Activated T-cell treated with anti-CD3 and anti-CD28 coated beads, Interleukin-2, amount 50 U/mL, for 4 hours (primary cell): ENCODE results near the gene BMP2. TPM values are rescaled to one million over a fixed set of nuclear protein-coding genes. Genes with fewer than 3 reads are reported as not detected.

Experiments used
- ATAC-seq, 2 donors: fragments of 200-7000 bp; cut with Tn5 transposase; one replicate each; pipeline ENCODE4 v1.10.0; 2021
- DNase-seq: peaks from one replicate; pipeline ENCODE4 v3.0.0-alpha.2; 2020
- H3K27me3 Mint-ChIP-seq: one replicate; pipeline ENCODE4 v1.8.0; 2021; ENCODE audit warnings: low read depth, mixed read lengths
- H3K36me3 Mint-ChIP-seq: one replicate; pipeline ENCODE4 v1.8.0; 2022; ENCODE audit warnings: mixed read lengths; ENCODE audit not compliant: insufficient read depth
- H3K4me1 Mint-ChIP-seq: one replicate; pipeline ENCODE4 v1.8.0; 2021; ENCODE audit warnings: low read depth, mixed read lengths
- H3K4me3 Mint-ChIP-seq: one replicate; pipeline ENCODE4 v1.8.0; 2021; ENCODE audit warnings: mild to moderate bottlenecking, moderate library complexity, mixed read lengths
- H3K9me3 Mint-ChIP-seq: one replicate; pipeline ENCODE4 v1.8.0; 2021; ENCODE audit warnings: mixed read lengths
- total RNA-seq, 3 donors: library from RNA; stranded (reverse); gene quantifications; one replicate each; pipeline ENCODE4 v1.2.1, GENCODE V29; 2021

Gene BMP2
- total RNA-seq, 3 donors from 2014 or later, result not detected

- no peaks in the 10 kb centered on the region for H3K4me1 Mint-ChIP-seq
- ATAC-seq (no peak), DNase-seq (no peak)
- no peaks in the 10 kb centered on the region for H3K36me3 Mint-ChIP-seq
- no peak overlapping the region for H3K4me3 Mint-ChIP-seq
- H3K9me3 Mint-ChIP-seq, result no peaks in the 10 kb centered on the region
- H3K27me3 Mint-ChIP-seq, result no peaks in the 10 kb centered on the region
These were observed 17.3 kb downstream of the BMP2 start for GRCh38 chr20:6784767-6785166.

DNA sequence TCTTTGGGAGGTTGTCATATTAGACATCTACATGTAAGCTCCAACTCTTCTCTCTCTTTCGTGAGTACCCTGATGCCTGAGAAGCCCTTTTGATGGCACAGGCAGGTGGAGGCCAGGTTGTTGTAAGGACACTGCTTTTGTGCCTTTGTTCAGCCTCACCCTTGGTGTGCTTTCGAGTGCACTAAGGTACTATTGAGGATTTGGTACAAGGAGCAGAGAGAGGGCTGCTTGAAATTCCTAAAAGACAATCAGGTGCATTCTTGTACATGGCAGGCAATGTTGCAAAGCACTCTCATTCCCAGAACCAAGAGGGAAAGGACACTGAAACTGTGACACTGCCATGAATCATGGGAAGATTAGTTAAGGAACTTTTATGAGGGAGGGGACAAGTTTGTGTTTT lies 19.1 kb downstream of the BMP2 start:
- ATAC-seq, result no peak

GRCh38 chr20:6792789-6793188 lies 25.3 kb downstream of the BMP2 start:
- DNase-seq (no peak), ATAC-seq (no peak)
- H3K27me3 Mint-ChIP-seq, result no peaks in the 10 kb centered on the region
- no peaks in the 10 kb centered on the region for H3K4me1 Mint-ChIP-seq
- no peak overlapping the region for H3K4me3 Mint-ChIP-seq
- H3K36me3 Mint-ChIP-seq, result no peaks in the 10 kb centered on the region
- no peaks in the 10 kb centered on the region for H3K9me3 Mint-ChIP-seq

More for the DNA sequence above, 19.1 kb downstream of the BMP2 start:
- Mint-ChIP-seq H3K9me3 (no peaks in the 10 kb centered on the region), H3K4me3 (no peak overlapping the region), H3K4me1 (no peaks in the 10 kb centered on the region), H3K36me3 (no peaks in the 10 kb centered on the region), H3K27me3 (no peaks in the 10 kb centered on the region)
- DNase-seq, result no peak

DNA sequence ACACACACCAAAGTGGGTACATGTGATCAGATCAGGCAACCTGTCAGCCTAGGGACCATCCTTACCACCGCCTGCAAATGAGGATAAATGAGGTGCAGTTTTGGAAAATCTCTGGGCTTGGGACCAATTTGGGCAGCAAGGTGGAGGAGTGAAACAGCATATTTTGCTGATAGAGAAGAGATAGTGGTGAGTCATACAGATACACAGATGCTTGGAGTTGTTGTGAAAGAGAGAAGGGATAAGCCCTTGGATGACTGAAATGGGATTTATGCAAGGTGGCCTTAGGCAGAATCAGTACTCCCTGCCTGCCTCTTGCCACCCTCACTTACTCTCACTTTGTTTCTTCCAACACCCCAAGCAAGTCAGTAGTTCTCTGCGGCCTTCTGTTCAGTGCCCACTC lies 34.7 kb downstream of the BMP2 start:
- H3K4me3 Mint-ChIP-seq, result no peak overlapping the region
- DNase-seq, result no peak
- no peaks in the 10 kb centered on the region for H3K27me3 Mint-ChIP-seq
- H3K36me3 Mint-ChIP-seq, result no peaks in the 10 kb centered on the region
- ATAC-seq, result no peak
- peaks cover 8% of the 10 kb centered on the region for H3K9me3 Mint-ChIP-seq
- H3K4me1 Mint-ChIP-seq, result no peaks in the 10 kb centered on the region

DNA sequence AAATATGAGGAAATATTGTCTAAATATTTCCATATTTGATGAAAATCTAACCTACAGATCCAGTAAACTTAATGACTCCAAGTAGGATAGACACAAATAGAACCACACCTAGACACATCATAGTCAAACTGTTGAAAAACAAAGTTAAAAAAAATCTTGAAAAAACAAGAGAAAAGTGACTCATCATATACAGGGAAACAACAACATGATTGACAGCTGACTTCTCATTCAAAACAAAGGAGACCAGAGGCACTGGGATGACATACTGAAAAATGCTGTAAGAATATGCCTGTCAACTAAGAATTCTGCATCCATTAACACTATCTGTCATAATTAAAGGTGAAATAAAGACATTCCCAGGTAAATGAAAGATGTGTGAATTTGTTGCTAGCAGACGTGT lies 38.8 kb downstream of the BMP2 start:
- ATAC-seq, result no peak
- no peaks in the 10 kb centered on the region for H3K4me1 Mint-ChIP-seq
- peaks cover 8% of the 10 kb centered on the region for H3K9me3 Mint-ChIP-seq
- H3K36me3 Mint-ChIP-seq, result no peaks in the 10 kb centered on the region
- DNase-seq, result no peak
- H3K4me3 Mint-ChIP-seq, result no peak overlapping the region
- no peaks in the 10 kb centered on the region for H3K27me3 Mint-ChIP-seq

DNA sequence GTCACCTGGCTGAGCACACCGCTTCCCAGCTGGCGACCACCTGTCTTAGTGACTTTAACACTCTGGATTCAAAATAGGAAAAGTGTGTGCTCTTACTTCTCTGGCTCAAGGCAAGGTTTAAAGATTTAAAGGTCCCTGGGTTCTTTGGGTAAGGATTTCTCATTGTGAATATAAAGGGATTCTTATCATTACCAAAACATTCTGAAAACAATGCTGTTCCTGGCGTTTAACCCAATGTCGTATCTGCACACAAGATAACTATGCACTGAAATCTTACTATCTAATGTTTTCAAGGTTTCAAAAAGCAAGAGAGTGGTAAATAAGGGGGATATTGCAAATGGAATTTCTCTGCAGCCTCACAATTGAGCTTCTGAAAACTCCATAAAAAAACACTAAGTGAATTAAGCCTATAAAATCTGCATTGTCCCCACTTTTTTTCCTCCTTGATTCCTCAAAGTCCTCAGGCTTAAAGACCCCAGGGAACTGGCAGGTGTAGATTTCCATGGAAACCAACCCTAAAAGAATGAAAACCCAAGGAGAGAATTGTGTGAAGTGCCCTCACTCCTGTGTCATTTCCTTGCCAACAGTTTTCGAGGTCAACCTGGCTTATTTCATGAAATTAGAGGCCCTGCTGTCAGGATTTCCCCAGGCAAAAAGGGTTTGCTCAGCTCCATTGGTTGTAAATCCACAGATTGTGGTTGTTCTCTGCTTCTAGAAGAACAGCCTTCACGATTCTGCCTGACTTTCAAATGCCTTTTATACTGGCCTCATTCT lies 44.0 kb downstream of the BMP2 start:
- no peaks in the 10 kb centered on the region for H3K36me3 Mint-ChIP-seq
- no peak overlapping the region for H3K4me3 Mint-ChIP-seq
- no peaks in the 10 kb centered on the region for H3K27me3 Mint-ChIP-seq

DNA sequence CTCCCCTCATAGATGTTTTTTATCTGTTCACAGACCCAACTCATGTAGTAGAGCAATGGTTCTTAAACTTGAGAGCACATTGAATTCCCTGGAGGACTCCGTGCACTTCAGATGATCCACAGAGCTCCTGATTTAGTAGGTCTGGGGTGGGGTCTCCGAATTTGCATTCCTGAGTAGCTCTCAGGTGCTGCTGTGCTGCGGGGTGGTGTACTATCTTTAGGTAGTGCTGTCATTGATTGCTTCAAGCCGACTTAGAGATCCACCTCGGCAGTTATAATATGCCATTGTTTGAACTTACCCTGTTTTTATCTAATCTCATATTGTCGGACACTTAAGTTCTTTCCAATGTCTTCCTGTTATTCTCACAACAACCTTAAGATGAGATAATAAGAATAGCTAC lies 45.0 kb downstream of the BMP2 start:
- Mint-ChIP-seq H3K36me3 (no peaks in the 10 kb centered on the region), H3K9me3 (no peaks in the 10 kb centered on the region), H3K27me3 (no peaks in the 10 kb centered on the region), H3K4me1 (no peaks in the 10 kb centered on the region), H3K4me3 (no peak overlapping the region)
- ATAC-seq (no peak), DNase-seq (no peak)

More for the DNA sequence above, 44.0 kb downstream of the BMP2 start:
- Mint-ChIP-seq H3K4me1 (no peaks in the 10 kb centered on the region), H3K9me3 (no peaks in the 10 kb centered on the region)
- ATAC-seq (no peak), DNase-seq (no peak)

DNA sequence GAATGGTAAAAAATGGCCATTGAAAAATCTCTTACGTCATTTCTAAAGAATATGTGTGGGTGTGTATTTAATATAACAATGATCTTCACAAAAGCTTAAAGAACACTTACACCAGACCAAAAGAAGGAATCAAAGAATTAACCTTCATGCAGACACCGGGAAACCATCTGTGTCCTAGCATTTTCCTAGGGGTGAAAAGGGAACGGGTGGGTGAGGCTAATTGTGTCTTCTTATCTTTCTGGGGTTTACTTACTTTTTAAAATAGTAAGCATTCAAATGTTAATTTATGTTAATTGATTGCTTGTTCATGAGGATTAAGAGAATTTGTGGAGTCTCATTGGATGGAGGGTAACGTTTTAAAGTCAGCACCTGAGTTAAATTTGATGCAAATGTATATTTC lies 47.5 kb downstream of the BMP2 start:
- no peak overlapping the region for H3K4me3 Mint-ChIP-seq
- H3K9me3 Mint-ChIP-seq, result no peaks in the 10 kb centered on the region
- no peaks in the 10 kb centered on the region for H3K4me1 Mint-ChIP-seq
- ATAC-seq (no peak), DNase-seq (no peak)
- H3K27me3 Mint-ChIP-seq, result no peaks in the 10 kb centered on the region
- no peaks in the 10 kb centered on the region for H3K36me3 Mint-ChIP-seq

DNA sequence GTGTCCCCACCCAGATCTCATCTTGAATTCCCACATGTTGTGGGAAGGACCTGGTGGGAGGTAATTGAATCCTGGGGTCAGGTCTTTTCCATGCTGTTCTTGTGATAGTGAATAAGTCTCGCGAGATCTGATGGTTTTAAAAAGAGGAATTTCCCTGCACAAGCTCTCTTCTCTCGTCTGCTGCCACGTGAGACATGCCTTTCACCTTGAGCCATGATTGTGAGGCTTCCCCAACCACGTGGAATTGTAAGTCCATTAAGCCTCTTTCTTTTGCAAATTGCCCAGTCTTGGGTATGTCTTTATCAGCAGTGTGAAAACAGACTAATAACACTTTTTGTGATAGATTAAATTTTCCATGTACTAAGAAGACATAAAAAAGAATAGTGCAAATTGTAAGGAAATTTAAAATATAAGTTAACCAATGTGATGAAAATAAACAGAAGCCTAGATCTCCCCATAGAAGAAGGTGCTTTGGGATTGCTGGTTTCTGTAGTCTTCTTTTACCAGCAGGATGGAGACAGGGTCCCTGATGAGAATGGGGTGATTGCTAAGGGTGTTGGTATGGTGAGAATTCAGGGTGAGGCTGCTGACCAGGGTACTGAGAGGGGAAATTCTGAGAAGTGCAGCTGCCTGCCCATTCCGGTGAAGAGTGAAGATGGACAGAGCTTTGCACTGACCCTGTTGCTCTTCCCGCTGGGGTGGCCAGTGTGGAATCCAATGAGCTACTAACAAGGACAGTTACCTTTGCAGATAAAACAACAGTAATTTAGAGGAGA lies 50.7 kb downstream of the BMP2 start:
- H3K27me3 Mint-ChIP-seq, result no peaks in the 10 kb centered on the region
- no peaks in the 10 kb centered on the region for H3K9me3 Mint-ChIP-seq
- ATAC-seq (no peak), DNase-seq (no peak)
- no peak overlapping the region for H3K4me3 Mint-ChIP-seq
- H3K36me3 Mint-ChIP-seq, result no peaks in the 10 kb centered on the region
- H3K4me1 Mint-ChIP-seq, result no peaks in the 10 kb centered on the region

GRCh38 chr20:6819599-6819998 lies 52.1 kb downstream of the BMP2 start:
- Mint-ChIP-seq H3K4me1 (no peaks in the 10 kb centered on the region), H3K4me3 (no peak overlapping the region), H3K9me3 (no peaks in the 10 kb centered on the region), H3K36me3 (no peaks in the 10 kb centered on the region), H3K27me3 (no peaks in the 10 kb centered on the region)
- ATAC-seq (no peak), DNase-seq (no peak)

- H3K27me3 Mint-ChIP-seq, result no peaks in the 10 kb centered on the region
- H3K4me3 Mint-ChIP-seq, result no peak overlapping the region
- no peaks in the 10 kb centered on the region for H3K4me1 Mint-ChIP-seq
- H3K9me3 Mint-ChIP-seq, result no peaks in the 10 kb centered on the region
- ATAC-seq (no peak), DNase-seq (no peak)
- H3K36me3 Mint-ChIP-seq, result no peaks in the 10 kb centered on the region
These were observed 56.9 kb downstream of the BMP2 start for GRCh38 chr20:6824401-6824800.

GRCh38 chr20:6827472-6827871 lies 60.0 kb downstream of the BMP2 start:
- no peaks in the 10 kb centered on the region for H3K4me1 Mint-ChIP-seq

DNA sequence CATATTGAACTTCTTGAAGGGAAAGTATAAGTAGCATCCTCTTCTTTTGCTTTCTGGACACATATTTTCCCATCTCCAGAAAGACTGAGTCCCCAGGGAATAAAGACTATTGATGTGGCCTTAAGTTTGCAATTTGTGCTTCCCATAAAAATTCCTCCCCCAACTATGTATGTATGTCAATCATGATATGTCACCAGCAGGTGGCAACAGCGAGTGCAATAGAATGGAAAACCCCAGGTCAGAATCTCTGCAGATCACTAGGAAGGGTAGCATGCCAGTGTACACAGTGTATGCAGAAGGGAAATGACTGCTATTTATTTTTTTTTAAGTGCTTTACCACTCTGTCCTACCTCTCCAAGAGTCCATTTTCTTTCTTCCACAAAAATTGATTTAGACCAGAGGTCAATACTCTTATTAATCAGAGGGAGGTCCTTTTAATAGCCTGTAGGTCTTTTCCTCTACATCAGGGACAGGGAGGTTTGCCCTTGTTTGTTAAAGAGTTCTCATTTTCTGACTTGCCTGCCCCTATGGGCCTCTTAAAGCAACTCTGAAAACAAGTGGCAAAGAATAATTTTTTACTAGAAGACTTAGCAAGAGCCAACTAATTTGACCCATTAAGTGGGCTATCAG lies 61.4 kb downstream of the BMP2 start:
- no peaks in the 10 kb centered on the region for H3K27me3 Mint-ChIP-seq
- H3K36me3 Mint-ChIP-seq, result no peaks in the 10 kb centered on the region
- H3K4me1 Mint-ChIP-seq, result no peaks in the 10 kb centered on the region
- no peak overlapping the region for H3K4me3 Mint-ChIP-seq
- H3K9me3 Mint-ChIP-seq, result no peaks in the 10 kb centered on the region
- ATAC-seq (no peak), DNase-seq (no peak)

More at GRCh38 chr20:6827472-6827871, 60.0 kb downstream of the BMP2 start:
- DNase-seq, result no peak
- ATAC-seq, result no peak
- no peak overlapping the region for H3K4me3 Mint-ChIP-seq
- H3K27me3 Mint-ChIP-seq, result no peaks in the 10 kb centered on the region
- H3K36me3 Mint-ChIP-seq, result no peaks in the 10 kb centered on the region
- no peaks in the 10 kb centered on the region for H3K9me3 Mint-ChIP-seq

DNA sequence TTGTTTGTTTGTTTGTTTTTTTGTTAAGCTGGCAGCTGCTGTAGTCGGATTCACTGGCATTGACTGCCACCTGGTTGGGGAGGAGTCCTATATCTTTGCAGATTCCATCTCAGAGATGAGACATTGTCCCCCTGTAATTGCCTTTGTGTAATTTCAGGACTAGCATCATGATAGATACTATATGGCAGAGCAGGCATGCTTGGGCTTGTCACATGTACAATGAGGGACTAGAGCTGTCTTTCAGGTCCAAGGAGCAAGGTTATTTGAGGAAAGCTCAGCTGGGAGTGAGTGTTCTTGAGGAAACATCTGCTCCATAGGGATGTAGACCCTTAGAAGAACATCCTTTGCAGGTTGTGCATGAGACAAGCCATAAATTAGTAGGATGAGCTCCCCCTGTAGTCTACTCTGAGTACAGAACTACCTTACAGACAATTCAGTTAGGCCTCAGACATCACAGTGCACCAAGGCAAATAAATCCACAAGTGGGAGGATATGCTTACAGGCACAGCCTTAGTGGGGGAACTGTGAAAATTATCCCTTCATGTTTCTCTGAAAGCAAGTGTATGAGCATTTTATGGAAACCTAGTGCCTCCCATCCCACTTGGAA lies 62.1 kb downstream of the BMP2 start:
- DNase-seq, result no peak
- ATAC-seq, result no peak
- Mint-ChIP-seq H3K36me3 (no peaks in the 10 kb centered on the region), H3K27me3 (no peaks in the 10 kb centered on the region), H3K4me3 (no peak overlapping the region), H3K9me3 (no peaks in the 10 kb centered on the region), H3K4me1 (no peaks in the 10 kb centered on the region)
